Epithelial cell of proximal tubule (primary cell): ENCODE measurements around the gene PTPRN2. TPM values are rescaled to one million over a fixed set of nuclear protein-coding genes. Genes with fewer than 3 reads are reported as not detected.

Experiments used
- DNase-seq: peaks from one replicate; pipeline ENCODE4 v3.0.0-alpha.2; 2011; ENCODE audit warnings: low read depth
- H3K4me3 ChIP-seq: 2 replicates; pipeline ENCODE4 v1.5.1; 2011; ENCODE audit warnings: low read depth, mild to moderate bottlenecking, low read length
- total RNA-seq: library from RNA; depleted of rRNA; stranded (reverse); fragments of >200 nt; gene quantifications from 2 replicates; pipeline ENCODE4 v1.2.3, GENCODE V29; 2015
- TF ChIP-seq, protein P1 (sequence below): conservative IDR thresholded peaks from 2 replicates; pipeline ENCODE4 v1.5.1; 2012; ENCODE audit warnings: low read depth, mild to moderate bottlenecking, low read length

Gene PTPRN2
- total RNA-seq, 1 donor from 2014 or later = 2.8 TPM

DNA sequence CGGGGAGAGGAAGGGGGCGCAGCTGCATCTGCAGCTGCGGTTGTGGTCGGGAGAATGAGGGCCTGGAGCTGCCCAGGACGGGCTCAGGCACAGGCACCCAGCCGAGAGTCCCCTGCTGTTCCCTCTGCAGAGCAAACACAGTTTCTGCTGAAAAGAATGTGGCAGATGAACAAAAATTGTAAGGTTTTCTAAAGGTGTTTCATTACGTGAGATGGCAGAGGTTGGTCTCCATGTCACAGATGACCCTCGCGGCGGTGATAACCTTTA lies 794.6 kb downstream of the PTPRN2 start:
- TF ChIP-seq, protein P1, sequence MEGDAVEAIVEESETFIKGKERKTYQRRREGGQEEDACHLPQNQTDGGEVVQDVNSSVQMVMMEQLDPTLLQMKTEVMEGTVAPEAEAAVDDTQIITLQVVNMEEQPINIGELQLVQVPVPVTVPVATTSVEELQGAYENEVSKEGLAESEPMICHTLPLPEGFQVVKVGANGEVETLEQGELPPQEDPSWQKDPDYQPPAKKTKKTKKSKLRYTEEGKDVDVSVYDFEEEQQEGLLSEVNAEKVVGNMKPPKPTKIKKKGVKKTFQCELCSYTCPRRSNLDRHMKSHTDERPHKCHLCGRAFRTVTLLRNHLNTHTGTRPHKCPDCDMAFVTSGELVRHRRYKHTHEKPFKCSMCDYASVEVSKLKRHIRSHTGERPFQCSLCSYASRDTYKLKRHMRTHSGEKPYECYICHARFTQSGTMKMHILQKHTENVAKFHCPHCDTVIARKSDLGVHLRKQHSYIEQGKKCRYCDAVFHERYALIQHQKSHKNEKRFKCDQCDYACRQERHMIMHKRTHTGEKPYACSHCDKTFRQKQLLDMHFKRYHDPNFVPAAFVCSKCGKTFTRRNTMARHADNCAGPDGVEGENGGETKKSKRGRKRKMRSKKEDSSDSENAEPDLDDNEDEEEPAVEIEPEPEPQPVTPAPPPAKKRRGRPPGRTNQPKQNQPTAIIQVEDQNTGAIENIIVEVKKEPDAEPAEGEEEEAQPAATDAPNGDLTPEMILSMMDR = no peak
- H3K4me3 ChIP-seq = no peak overlapping the region
- no peak for DNase-seq

DNA sequence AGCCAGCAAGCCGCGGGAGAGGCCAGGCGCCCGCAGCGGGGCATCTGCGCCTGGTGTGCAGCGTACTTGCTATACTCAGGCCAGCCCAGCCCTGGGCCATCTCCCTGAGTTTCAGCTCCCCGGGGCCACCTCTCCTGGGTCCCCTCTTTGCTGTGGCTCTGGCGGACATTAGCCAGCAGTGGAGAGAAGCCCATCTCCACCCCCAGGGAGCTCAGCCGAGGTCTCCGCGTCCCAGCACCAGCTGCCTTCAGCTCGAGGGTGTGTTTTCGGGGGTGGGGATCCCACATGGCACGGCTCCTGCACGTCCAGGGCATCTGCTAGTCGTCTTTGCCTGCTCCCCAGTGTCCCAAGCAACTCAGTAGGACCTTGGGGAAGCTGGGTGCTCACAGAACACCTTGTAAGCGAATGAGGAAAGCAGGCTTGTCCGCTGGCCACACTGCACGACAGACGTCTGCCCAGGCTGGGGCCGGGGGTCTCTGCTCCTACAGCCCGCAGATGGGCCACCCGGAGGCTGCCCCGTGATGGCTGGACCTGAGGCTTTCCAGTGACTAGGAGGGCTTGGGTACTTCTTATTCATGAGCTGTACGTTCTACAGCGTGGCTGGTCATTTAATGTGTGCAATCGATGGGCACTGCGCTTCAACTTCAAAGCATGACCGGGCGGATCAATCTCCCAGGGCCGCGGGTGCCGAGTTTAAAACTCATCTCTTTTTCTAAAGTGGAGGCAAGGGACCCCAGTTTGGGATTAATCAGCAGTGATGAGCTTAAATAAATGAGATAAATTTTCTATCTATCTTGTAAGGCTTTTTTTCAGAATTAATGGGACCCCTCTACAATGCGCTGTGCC lies 795.2 kb downstream of the PTPRN2 start:
- DNase-seq = no peak
- H3K4me3 ChIP-seq = no peak overlapping the region
- TF ChIP-seq, protein P1 = no peak

DNA sequence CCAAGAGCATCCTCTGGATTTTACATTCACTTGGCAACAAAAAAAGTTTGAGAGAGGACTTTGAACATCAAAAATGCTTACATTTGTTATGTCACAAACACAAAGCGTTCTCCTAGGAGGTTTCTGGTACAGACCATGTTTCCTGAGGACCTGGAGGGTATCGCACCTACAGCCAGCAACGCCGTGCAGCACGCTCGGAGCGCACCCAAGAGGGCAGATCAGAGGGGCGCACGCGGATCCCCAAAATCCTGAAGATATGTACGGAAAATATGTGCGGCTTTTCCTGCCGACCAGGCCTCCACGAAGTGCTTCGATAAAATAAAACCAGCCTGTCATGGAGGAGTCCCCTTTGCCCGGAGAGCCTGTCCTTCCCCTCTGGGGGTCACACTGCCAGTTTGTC lies 796.0 kb downstream of the PTPRN2 start:
- no peak for DNase-seq
- TF ChIP-seq, protein P1 = no peak
- H3K4me3 ChIP-seq = no peak overlapping the region

DNA sequence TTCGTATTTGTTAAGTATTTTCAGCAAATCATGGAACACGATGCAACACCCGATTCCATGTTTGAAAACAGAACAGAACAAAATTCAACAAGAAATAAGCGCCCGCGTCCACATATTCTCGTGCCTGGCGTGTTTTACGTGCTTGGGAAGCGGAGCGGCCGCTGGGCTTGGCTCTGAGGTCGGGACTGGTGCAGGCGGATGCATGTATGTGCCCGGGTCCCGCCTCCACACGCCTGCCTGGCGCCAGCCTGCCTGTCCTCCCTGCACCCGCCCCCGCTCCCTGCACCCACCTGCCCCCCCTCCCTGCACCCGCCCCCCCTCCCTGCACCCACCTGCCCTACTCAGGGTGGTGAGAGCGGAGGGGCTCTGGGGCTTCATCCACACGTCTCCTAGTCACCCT lies 796.4 kb downstream of the PTPRN2 start:
- no peak overlapping the region for H3K4me3 ChIP-seq
- TF ChIP-seq, protein P1 = no peak
- no peak for DNase-seq

DNA sequence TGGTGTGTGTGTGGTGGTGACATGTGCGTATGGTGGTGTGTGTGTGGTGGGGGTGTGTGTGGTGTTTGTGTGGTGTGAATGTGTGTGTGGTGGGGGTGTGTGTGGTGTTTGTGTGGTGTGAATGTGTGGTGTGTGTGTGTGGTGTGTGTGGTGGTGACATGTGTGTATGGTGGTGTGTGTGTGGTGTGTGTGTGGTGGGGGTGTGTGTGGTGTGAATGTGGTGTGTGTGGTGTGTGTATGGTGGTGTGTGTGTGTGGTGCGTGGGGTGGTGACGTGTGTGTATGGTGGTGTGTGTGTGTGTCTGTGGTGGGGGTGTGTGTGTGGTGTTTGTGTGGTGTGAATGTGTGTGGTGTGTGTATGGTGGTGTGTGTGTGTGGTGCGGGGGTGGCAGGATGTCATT lies 797.7 kb downstream of the PTPRN2 start:
- TF ChIP-seq, protein P1 = no peak
- DNase-seq = no peak
- no peak overlapping the region for H3K4me3 ChIP-seq

DNA sequence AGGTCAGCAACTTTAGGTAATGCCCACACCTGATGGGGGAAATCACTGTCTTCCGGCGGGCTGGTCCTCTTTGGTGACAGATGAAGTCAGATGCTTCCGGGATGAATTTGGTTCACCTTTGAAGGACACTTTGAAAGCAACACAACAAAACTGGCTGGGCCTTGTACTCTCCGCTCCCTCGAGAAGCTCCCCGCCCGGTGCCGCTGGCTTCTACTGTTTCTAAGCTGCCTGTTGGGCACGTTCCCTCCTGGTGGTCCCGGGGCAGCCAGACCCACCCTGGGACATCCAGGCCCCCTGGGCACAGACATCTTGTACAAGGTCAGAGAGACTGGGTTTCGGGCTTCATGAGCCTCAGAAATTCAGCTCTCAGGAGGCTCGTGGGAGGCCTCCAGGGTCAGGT lies 798.5 kb downstream of the PTPRN2 start:
- TF ChIP-seq, protein P1 = no peak
- DNase-seq = no peak
- no peak overlapping the region for H3K4me3 ChIP-seq

DNA sequence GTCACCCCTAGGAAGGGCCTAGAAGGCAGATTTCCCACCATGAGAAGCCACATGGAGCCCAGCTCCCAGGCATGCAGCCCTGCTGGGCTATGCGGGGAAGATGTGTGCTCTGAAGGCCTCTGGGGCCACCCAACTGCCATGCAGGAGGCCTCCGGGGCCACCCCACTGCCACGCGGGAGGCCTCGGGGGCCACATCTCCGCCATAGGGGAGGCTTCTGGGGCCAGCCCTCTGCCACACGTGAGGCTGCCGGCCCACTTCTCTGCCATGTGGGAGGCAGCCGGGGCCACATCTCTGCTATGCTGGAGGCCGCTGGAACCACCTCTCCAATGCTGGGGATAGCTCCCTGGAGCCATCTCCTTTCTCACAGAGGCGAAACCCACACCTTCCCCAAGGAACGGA lies 799.0 kb downstream of the PTPRN2 start:
- TF ChIP-seq, protein P1 = no peak
- DNase-seq = no peak
- no peak overlapping the region for H3K4me3 ChIP-seq
